ENCODE measurements around the gene BICC1.

DNA sequence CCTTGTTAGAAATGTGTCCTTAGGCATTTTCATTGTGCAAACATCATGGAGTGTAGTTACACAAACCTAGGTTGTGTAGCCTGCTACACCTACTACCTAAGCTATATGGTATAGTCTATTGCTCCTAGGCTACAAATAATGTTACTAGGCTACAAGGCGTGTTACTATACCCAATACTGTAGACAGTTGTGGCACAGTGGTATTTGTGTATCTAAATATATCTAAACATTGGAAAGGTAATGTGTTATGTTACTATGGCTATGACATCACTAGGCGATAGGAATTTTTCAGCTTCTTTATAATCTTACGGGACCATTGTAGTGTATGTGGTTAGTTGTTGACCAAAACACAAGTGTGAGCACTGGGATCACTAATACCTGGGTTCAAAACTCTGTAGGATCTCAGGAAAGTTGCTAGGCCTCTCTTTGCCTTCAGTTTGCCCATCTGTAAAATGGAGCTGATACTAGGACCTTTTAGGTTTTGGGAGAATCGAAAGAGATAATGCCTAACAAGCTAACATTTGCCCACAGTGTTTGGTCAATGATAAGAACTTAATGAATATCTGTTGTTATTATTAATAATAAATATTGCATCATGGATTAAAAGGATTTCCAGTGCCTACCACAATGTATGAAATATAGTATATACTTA is 2.7 kb downstream of the BICC1 start:
- TF ChIP-seq, protein P1, sequence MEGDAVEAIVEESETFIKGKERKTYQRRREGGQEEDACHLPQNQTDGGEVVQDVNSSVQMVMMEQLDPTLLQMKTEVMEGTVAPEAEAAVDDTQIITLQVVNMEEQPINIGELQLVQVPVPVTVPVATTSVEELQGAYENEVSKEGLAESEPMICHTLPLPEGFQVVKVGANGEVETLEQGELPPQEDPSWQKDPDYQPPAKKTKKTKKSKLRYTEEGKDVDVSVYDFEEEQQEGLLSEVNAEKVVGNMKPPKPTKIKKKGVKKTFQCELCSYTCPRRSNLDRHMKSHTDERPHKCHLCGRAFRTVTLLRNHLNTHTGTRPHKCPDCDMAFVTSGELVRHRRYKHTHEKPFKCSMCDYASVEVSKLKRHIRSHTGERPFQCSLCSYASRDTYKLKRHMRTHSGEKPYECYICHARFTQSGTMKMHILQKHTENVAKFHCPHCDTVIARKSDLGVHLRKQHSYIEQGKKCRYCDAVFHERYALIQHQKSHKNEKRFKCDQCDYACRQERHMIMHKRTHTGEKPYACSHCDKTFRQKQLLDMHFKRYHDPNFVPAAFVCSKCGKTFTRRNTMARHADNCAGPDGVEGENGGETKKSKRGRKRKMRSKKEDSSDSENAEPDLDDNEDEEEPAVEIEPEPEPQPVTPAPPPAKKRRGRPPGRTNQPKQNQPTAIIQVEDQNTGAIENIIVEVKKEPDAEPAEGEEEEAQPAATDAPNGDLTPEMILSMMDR (IDR thresholded peaks at IDR 0.05), result no peak
- no peak for TF ChIP-seq EZH2 (IDR thresholded peaks at IDR 0.05; ENCODE audit: borderline replicate concordance, insufficient read depth, low read depth, low read length, poor library complexity, severe bottlenecking)

Measured in B cell (primary cell).